ENCODE results near the gene WDR26. TPM values are rescaled to one million over a fixed set of nuclear protein-coding genes. Genes with fewer than 3 reads are reported as not detected.
"Not testable (repeated sequence)": the region's sequence is repeated elsewhere in the genome, so short reads cannot be mapped to it uniquely, and the experiment has no call there.

The WDR26 gene
- total RNA-seq, 3 donors from 2014 or later (not counting 1 experiment from before 2014, with no cell fraction given) = 244 to 310 (median 261) TPM

- Mint-ChIP-seq H3K27ac (peak within 1 kb of the TSS; percentile 85 to 94), H3K4me1 (peaks cover 39% of the 10 kb centered on the region in 2 donors), H3K9me3 (no peaks in the 10 kb centered on the region), H3K4me3 (peak within 1 kb of the TSS; percentile 95), H3K27me3 (ENCODE audit: low read depth in 2 of 2) (no peaks in the 10 kb centered on the region), H3K36me3 (no peaks in the 10 kb centered on the region)
- TF ChIP-seq CTCF (IDR thresholded peaks at IDR 0.05) = no peak
- peak; percentile 78 to 96 for DNase-seq
- H3K27ac ChIP-seq (ENCODE audit: low read length) = peak within 1 kb of the TSS; percentile 51
- no peaks in the 10 kb centered on the region for H3K27me3 ChIP-seq (ENCODE audit: control insufficient read depth, insufficient read depth, low read length)
- H3K36me3 ChIP-seq (ENCODE audit: control insufficient read depth, insufficient read depth, low read length) = no peaks in the 10 kb centered on the region
- H3K4me1 ChIP-seq (ENCODE audit: control insufficient read depth, insufficient read depth, low read length) = peaks cover 14% of the 10 kb centered on the region
- peak; percentile 97 to 99 (median 98) for ATAC-seq
- H3K9me3 ChIP-seq (ENCODE audit: control insufficient read depth, insufficient read depth, low read length) = no peaks in the 10 kb centered on the region
- intact Hi-C loops (cut with micrococcal nuclease) = loop anchor here (1.0 to 10.0 kb wide), 4 partner anchors 20 to 362 kb away; partner anchors contain the start of genes NVL and WDR26
- H3K4me3 ChIP-seq (ENCODE audit: low read length) = peak within 1 kb of the TSS; percentile 61
- WGBS (ENCODE audit: insufficient coverage) = under 1% methylated on average over 78 of the region's 78 CpGs
These were observed 77.6 kb downstream of the WDR26 start, which contains the start of gene CNIH4 for GRCh38 chr1:224356685-224357625. Gene CNIH4, plus strand, starts transcription at chr1:224356879. Its CDS starts 46 bp downstream, at chr1:224356925.

- intact Hi-C loops (cut with micrococcal nuclease) = loop anchor here (10.0 kb wide), 1 partner anchor 359 kb away; no protein-coding TSS in a partner anchor
- WGBS (ENCODE audit: insufficient coverage) = 75% methylated on average over 4 of the region's 5 CpGs
- ATAC-seq (no peak), DNase-seq (no peak)
- Histone ChIP-seq H3K36me3 (ENCODE audit: control insufficient read depth, insufficient read depth, low read length) (no peaks in the 10 kb centered on the region), H3K4me1 (ENCODE audit: control insufficient read depth, insufficient read depth, low read length) (peaks cover 14% of the 10 kb centered on the region), H3K4me3 (ENCODE audit: low read length) (no peak overlapping the region), H3K27ac (ENCODE audit: low read length) (no peak overlapping the region), H3K27me3 (ENCODE audit: control insufficient read depth, insufficient read depth, low read length) (no peaks in the 10 kb centered on the region), H3K9me3 (ENCODE audit: control insufficient read depth, insufficient read depth, low read length) (no peaks in the 10 kb centered on the region)
- H3K4me3 Mint-ChIP-seq = no peak overlapping the region
- H3K9me3 Mint-ChIP-seq = no peaks in the 10 kb centered on the region
- H3K4me1 Mint-ChIP-seq = peaks cover 33 to 35% of the 10 kb centered on the region in 2 donors
- H3K27ac Mint-ChIP-seq = peak overlapping the region; percentile 10 to 42
- H3K36me3 Mint-ChIP-seq = no peaks in the 10 kb centered on the region
- TF ChIP-seq CTCF (IDR thresholded peaks at IDR 0.05) = no peak
- no peaks in the 10 kb centered on the region for H3K27me3 Mint-ChIP-seq (ENCODE audit: low read depth in 2 of 2)
These were observed 80.3 kb downstream of the WDR26 start for GRCh38 chr1:224353975-224354925.

GRCh38 chr1:224352436-224353085 is 82.0 kb downstream of the WDR26 start:
- 94% methylated on average over 49 of the region's 49 CpGs for WGBS (ENCODE audit: insufficient coverage)

GRCh38 chr1:224349716-224350115 is 84.9 kb downstream of the WDR26 start:
- H3K27ac Mint-ChIP-seq, H3K4me3 Mint-ChIP-seq: not testable (repeated sequence)
- intact Hi-C loops (cut with micrococcal nuclease) = loop anchor here (10.0 kb wide), 1 partner anchor 355 kb away; no protein-coding TSS in a partner anchor

More at GRCh38 chr1:224352436-224353085, 82.0 kb downstream of the WDR26 start:
- H3K4me3 Mint-ChIP-seq; H3K36me3 Mint-ChIP-seq; H3K27ac Mint-ChIP-seq; H3K4me3 ChIP-seq (ENCODE audit: low read length); H3K27me3 Mint-ChIP-seq (ENCODE audit: low read depth in 2 of 2); H3K27me3 ChIP-seq (ENCODE audit: control insufficient read depth, insufficient read depth, low read length); DNase-seq; H3K36me3 ChIP-seq (ENCODE audit: control insufficient read depth, insufficient read depth, low read length); H3K9me3 Mint-ChIP-seq; ATAC-seq; H3K27ac ChIP-seq (ENCODE audit: low read length); H3K4me1 ChIP-seq (ENCODE audit: control insufficient read depth, insufficient read depth, low read length); H3K9me3 ChIP-seq (ENCODE audit: control insufficient read depth, insufficient read depth, low read length): not testable (repeated sequence)
- peaks cover 16 to 18% of the 10 kb centered on the region in 2 donors for H3K4me1 Mint-ChIP-seq
- intact Hi-C loops (cut with micrococcal nuclease) = loop anchor here (10.0 kb wide), 1 partner anchor 358 kb away; no protein-coding TSS in a partner anchor

More at GRCh38 chr1:224349716-224350115, 84.9 kb downstream of the WDR26 start:
- 96% methylated on average over 30 of the region's 30 CpGs for WGBS (ENCODE audit: insufficient coverage)
- not testable (repeated sequence) for H3K4me3 ChIP-seq (ENCODE audit: low read length); H3K27me3 Mint-ChIP-seq (ENCODE audit: low read depth in 2 of 2); H3K4me1 ChIP-seq (ENCODE audit: control insufficient read depth, insufficient read depth, low read length); ATAC-seq; H3K36me3 Mint-ChIP-seq; DNase-seq; H3K36me3 ChIP-seq (ENCODE audit: control insufficient read depth, insufficient read depth, low read length); H3K27ac ChIP-seq (ENCODE audit: low read length); H3K27me3 ChIP-seq (ENCODE audit: control insufficient read depth, insufficient read depth, low read length); H3K9me3 ChIP-seq (ENCODE audit: control insufficient read depth, insufficient read depth, low read length); H3K9me3 Mint-ChIP-seq
- peaks cover 9 to 11% of the 10 kb centered on the region in 2 donors for H3K4me1 Mint-ChIP-seq

All from natural killer cell (primary cell).